ENCODE measurements around the gene ITGAV. TPM values are rescaled to one million over a fixed set of nuclear protein-coding genes. Genes with fewer than 3 reads are reported as not detected.

ITGAV gene
- total RNA-seq, 2 experiments from 2014 or later = 8.1 to 8.8 TPM

- ChIA-PET CTCF (no interaction called here), POLR2A (no interaction called here)
Observed at GRCh38 chr2:186704897-186705296, 115.0 kb downstream of the ITGAV start.

- POLR2A ChIA-PET = no interaction called here
- CTCF ChIA-PET = no interaction called here
Observed at GRCh38 chr2:186709529-186710450, 119.9 kb downstream of the ITGAV start.

GRCh38 chr2:186713691-186714090 is 123.8 kb downstream of the ITGAV start:
- POLR2A ChIA-PET = no interaction called here

GRCh38 chr2:186714611-186715010 is 124.8 kb downstream of the ITGAV start:
- CTCF ChIA-PET = no interaction called here
- POLR2A ChIA-PET = no interaction called here

More at GRCh38 chr2:186713691-186714090, 123.8 kb downstream of the ITGAV start:
- CTCF ChIA-PET = no interaction called here

GRCh38 chr2:186716004-186716403 is 126.1 kb downstream of the ITGAV start:
- CTCF ChIA-PET = no interaction called here
- POLR2A ChIA-PET = no interaction called here

- ChIA-PET POLR2A (no interaction called here), CTCF (no interaction called here)
Observed at GRCh38 chr2:186716899-186717298, 127.0 kb downstream of the ITGAV start.

- POLR2A ChIA-PET = no interaction called here
- CTCF ChIA-PET = no interaction called here
Observed at GRCh38 chr2:186717320-186718007, 127.6 kb downstream of the ITGAV start.

GRCh38 chr2:186718122-186718521 is 128.3 kb downstream of the ITGAV start:
- ChIA-PET CTCF (no interaction called here), POLR2A (no interaction called here)

- CTCF ChIA-PET = no interaction called here
- POLR2A ChIA-PET = no interaction called here
Observed at GRCh38 chr2:186718903-186719302, 129.0 kb downstream of the ITGAV start.

- POLR2A ChIA-PET = no interaction called here
Observed at GRCh38 chr2:186721956-186722355, 132.1 kb downstream of the ITGAV start.

GRCh38 chr2:186724736-186725135 is 134.9 kb downstream of the ITGAV start:
- ChIA-PET CTCF (no interaction called here), POLR2A (no interaction called here)

More at GRCh38 chr2:186721956-186722355, 132.1 kb downstream of the ITGAV start:
- CTCF ChIA-PET = no interaction called here

GRCh38 chr2:186725783-186726182 is 135.9 kb downstream of the ITGAV start:
- ChIA-PET POLR2A (no interaction called here), CTCF (no interaction called here)

GRCh38 chr2:186726938-186727337 is 137.1 kb downstream of the ITGAV start:
- ChIA-PET CTCF (no interaction called here), POLR2A (no interaction called here)

GRCh38 chr2:186728631-186729030 is 138.8 kb downstream of the ITGAV start:
- ChIA-PET POLR2A (no interaction called here), CTCF (no interaction called here)

Other genes with a start within 250 kb of the ITGAV start
- gene ZC3H15, start 103.8 kb upstream of the ITGAV start, total RNA-seq = 100 to 1,000 TPM; 104 to 105 TPM
- 1 to 10 TPM in 1 of 2 experiments, under 1 TPM in 1; 0.73 to 1.1 TPM for gene FAM171B, start 104.0 kb downstream of the ITGAV start, total RNA-seq